ENCODE measurements around the gene FBXW4. TPM values are rescaled to one million over a fixed set of nuclear protein-coding genes. Genes with fewer than 3 reads are reported as not detected.
A peak's percentile ranks its signal among the peaks of the same experiment; 100 is the strongest.

FBXW4 gene
- total RNA-seq, 1 experiment from 2014 or later = 31.0 TPM

DNA sequence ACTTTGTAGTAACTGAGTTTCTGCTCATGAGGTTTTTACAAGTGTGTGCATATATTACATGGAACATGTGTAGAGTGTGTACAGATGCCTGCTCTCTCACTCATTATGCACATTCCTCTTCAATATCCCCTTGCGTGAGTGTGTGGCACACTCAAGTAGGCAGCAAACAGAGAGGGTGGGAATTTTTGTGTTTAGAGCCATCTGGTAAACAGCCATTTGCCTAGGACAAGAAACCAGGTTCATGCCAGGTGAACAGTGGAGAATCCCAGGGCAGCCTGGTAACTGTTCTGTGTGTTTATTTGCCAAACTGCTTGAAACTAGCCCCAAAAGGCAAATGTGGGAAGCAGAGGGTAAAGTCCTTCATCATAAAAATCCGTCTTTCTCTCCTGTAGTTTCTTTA lies 19.9 kb downstream of the FBXW4 start:
- Histone ChIP-seq H3K9me3 (ENCODE audit: low read length) (no peaks in the 10 kb centered on the region), H3K4me3 (ENCODE audit: low read length) (no peak overlapping the region), H3K27ac (ENCODE audit: low read length) (no peak overlapping the region), H3K36me3 (ENCODE audit: insufficient read depth, low read length) (peaks cover 16% of the 10 kb centered on the region), H3K27me3 (ENCODE audit: low read length) (no peaks in the 10 kb centered on the region), H3K4me2 (ENCODE audit: low read depth, low read length, poor library complexity, severe bottlenecking) (no peak overlapping the region), H3K9me2 (replicated peaks; ENCODE audit: insufficient read depth, low read length) (no peaks in the 10 kb centered on the region), H2AFZ (ENCODE audit: low read length) (no peak overlapping the region), H3K79me2 (ENCODE audit: low read length) (peaks cover 32% of the 10 kb centered on the region), H4K20me1 (ENCODE audit: insufficient read depth, low read depth, low read length) (no peaks in the 10 kb centered on the region), H3K4me1 (ENCODE audit: low read length) (peaks cover 20% of the 10 kb centered on the region), H3K9ac (ENCODE audit: low read length) (no peak overlapping the region)
- DNase-seq = no peak

DNA sequence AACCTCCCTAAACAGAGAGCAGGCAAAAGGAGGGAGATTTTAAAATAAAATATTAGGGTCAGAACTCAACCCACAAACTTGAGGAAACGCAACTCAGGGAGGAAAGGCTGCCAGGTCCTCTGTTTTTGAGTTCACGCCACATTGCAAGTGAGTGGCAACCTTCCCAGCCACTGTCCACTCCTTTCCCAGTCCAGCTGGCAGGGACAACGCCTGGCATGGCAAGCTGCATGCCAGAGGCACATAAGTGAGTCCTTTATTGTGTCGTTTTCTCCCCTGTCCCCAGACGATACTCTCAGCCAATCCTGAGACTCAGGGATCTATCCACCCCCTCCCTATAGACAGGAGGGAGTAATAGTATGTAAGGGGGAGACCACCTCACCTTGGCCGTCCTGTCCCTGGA lies 22.4 kb downstream of the FBXW4 start:
- Histone ChIP-seq H3K27ac (ENCODE audit: low read length) (no peak overlapping the region), H2AFZ (ENCODE audit: low read length) (no peak overlapping the region), H4K20me1 (ENCODE audit: insufficient read depth, low read depth, low read length) (no peaks in the 10 kb centered on the region), H3K4me3 (ENCODE audit: low read length) (no peak overlapping the region), H3K4me2 (ENCODE audit: low read depth, low read length, poor library complexity, severe bottlenecking) (no peak overlapping the region), H3K9me3 (ENCODE audit: low read length) (no peaks in the 10 kb centered on the region), H3K79me2 (ENCODE audit: low read length) (peaks cover 13% of the 10 kb centered on the region; the same call in 1 of the 2 replicates), H3K9ac (ENCODE audit: low read length) (no peak overlapping the region), H3K27me3 (ENCODE audit: low read length) (no peaks in the 10 kb centered on the region), H3K4me1 (ENCODE audit: low read length) (peaks cover 20% of the 10 kb centered on the region), H3K36me3 (ENCODE audit: insufficient read depth, low read length) (peaks cover 10% of the 10 kb centered on the region), H3K9me2 (replicated peaks; ENCODE audit: insufficient read depth, low read length) (no peaks in the 10 kb centered on the region)
- DNase-seq = no peak

- no peak overlapping the region for H2AFZ ChIP-seq (ENCODE audit: low read length)
- H3K4me1 ChIP-seq (ENCODE audit: low read length) = peaks cover 20% of the 10 kb centered on the region
- H3K36me3 ChIP-seq (ENCODE audit: insufficient read depth, low read length) = peaks cover 3% of the 10 kb centered on the region; the same call in 1 of the 2 replicates
- 0 out of 2 replicates have a peak overlapping the region, but pooled peaks have one; percentile 10 for H3K27ac ChIP-seq (ENCODE audit: low read length)
- H3K4me2 ChIP-seq (ENCODE audit: low read depth, low read length, poor library complexity, severe bottlenecking) = no peak overlapping the region
- H3K9me3 ChIP-seq (ENCODE audit: low read length) = no peaks in the 10 kb centered on the region
- peaks cover 6% of the 10 kb centered on the region; the same call in 1 of the 2 replicates for H3K79me2 ChIP-seq (ENCODE audit: low read length)
- no peaks in the 10 kb centered on the region for H4K20me1 ChIP-seq (ENCODE audit: insufficient read depth, low read depth, low read length)
- DNase-seq = peak; percentile 49
- no peak overlapping the region for H3K9ac ChIP-seq (ENCODE audit: low read length)
- H3K4me3 ChIP-seq (ENCODE audit: low read length) = no peak overlapping the region
- H3K27me3 ChIP-seq (ENCODE audit: low read length) = no peaks in the 10 kb centered on the region
- H3K9me2 ChIP-seq (replicated peaks; ENCODE audit: insufficient read depth, low read length) = no peaks in the 10 kb centered on the region
Measured at GRCh38 chr10:101671453-101671852, 23.5 kb downstream of the FBXW4 start.

DNA sequence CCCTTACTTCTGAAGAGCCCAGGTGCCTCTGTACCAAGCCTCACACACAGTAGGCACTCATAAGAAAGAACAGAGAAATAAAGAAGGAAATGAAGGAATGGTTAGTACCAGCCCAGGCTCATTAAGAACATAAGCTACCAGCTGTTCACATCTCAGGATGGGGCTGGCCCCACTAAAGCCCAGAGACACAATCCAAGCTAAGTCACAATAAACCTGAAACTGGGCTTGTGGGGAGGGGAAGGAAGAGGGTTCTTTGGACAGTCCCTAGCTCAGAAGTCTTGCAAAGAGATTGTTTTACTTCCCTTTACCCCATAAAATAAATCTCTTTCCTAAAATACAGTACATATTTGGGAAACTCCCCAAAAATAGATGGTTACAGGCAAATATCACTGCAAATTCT lies 24.3 kb downstream of the FBXW4 start:
- no peak overlapping the region for H2AFZ ChIP-seq (ENCODE audit: low read length)
- no peaks in the 10 kb centered on the region for H4K20me1 ChIP-seq (ENCODE audit: insufficient read depth, low read depth, low read length)
- no peaks in the 10 kb centered on the region for H3K9me3 ChIP-seq (ENCODE audit: low read length)
- H3K27ac ChIP-seq (ENCODE audit: low read length) = 0 out of 2 replicates have a peak overlapping the region, but pooled peaks have one; percentile 10
- no peak overlapping the region for H3K9ac ChIP-seq (ENCODE audit: low read length)
- H3K79me2 ChIP-seq (ENCODE audit: low read length) = peaks cover 4% of the 10 kb centered on the region; the same call in 1 of the 2 replicates
- H3K9me2 ChIP-seq (replicated peaks; ENCODE audit: insufficient read depth, low read length) = no peaks in the 10 kb centered on the region
- no peaks in the 10 kb centered on the region for H3K27me3 ChIP-seq (ENCODE audit: low read length)
- H3K4me3 ChIP-seq (ENCODE audit: low read length) = no peak overlapping the region
- H3K36me3 ChIP-seq (ENCODE audit: insufficient read depth, low read length) = no peaks in the 10 kb centered on the region; the same call in 1 of the 2 replicates
- H3K4me1 ChIP-seq (ENCODE audit: low read length) = peaks cover 20% of the 10 kb centered on the region
- H3K4me2 ChIP-seq (ENCODE audit: low read depth, low read length, poor library complexity, severe bottlenecking) = no peak overlapping the region
- no peak for DNase-seq

GRCh38 chr10:101669181-101669580 lies 25.8 kb downstream of the FBXW4 start:
- Histone ChIP-seq H4K20me1 (ENCODE audit: insufficient read depth, low read depth, low read length) (no peaks in the 10 kb centered on the region), H3K36me3 (ENCODE audit: insufficient read depth, low read length) (no peaks in the 10 kb centered on the region; the same call in 1 of the 2 replicates), H3K79me2 (ENCODE audit: low read length) (peaks cover 4% of the 10 kb centered on the region; the same call in 1 of the 2 replicates), H3K9ac (ENCODE audit: low read length) (no peak overlapping the region), H3K9me3 (ENCODE audit: low read length) (no peaks in the 10 kb centered on the region), H2AFZ (ENCODE audit: low read length) (no peak overlapping the region), H3K4me3 (ENCODE audit: low read length) (no peak overlapping the region), H3K4me1 (ENCODE audit: low read length) (peaks cover 20% of the 10 kb centered on the region), H3K27me3 (ENCODE audit: low read length) (no peaks in the 10 kb centered on the region), H3K9me2 (replicated peaks; ENCODE audit: insufficient read depth, low read length) (no peaks in the 10 kb centered on the region), H3K4me2 (ENCODE audit: low read depth, low read length, poor library complexity, severe bottlenecking) (no peak overlapping the region), H3K27ac (ENCODE audit: low read length) (no peak overlapping the region)
- no peak for DNase-seq

DNA sequence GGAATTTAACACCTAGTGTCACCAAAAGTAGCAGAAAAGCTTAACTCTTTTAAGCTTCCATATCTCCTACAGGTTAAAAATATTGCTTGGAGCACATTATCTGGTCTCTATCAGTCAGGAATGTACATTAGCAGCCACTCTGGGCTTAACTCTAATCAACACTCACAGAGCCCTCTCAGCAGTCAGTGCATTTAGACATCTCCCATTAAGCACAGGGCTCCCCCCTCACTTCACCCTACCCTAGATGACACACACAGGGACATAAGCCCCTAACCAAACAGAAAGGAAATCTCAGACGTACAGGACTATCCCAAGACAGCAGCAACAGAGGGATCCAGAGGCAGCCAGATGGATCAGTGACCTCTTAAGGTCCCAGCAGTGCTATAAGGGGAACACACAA lies 26.4 kb downstream of the FBXW4 start:
- peaks cover 4% of the 10 kb centered on the region; the same call in 1 of the 2 replicates for H3K79me2 ChIP-seq (ENCODE audit: low read length)
- H3K9ac ChIP-seq (ENCODE audit: low read length) = no peak overlapping the region
- DNase-seq = no peak

DNA sequence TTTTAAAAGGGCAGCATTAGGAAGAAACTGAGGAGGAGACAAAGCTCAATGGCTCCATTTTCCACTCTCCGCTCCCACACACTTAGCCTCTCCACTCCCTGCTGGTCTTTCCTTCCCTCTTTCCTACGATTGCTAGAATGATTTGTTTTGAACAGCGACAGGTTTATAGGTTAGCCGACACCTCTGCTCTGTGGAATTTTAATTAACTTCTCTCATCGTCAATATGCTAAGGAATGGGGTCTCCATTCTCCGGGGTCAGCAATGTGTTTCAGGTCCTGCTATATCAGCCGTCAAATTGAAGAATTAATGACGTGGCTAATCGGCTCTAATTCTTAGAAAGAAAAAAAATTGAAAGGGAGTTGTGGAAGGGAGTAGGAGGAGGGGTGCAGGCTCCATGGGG lies 28.9 kb downstream of the FBXW4 start:
- no peak overlapping the region for H2AFZ ChIP-seq (ENCODE audit: low read length)
- H3K79me2 ChIP-seq (ENCODE audit: low read length) = peaks cover 4% of the 10 kb centered on the region; the same call in 1 of the 2 replicates
- H3K27ac ChIP-seq (ENCODE audit: low read length) = no peak overlapping the region
- H3K27me3 ChIP-seq (ENCODE audit: low read length) = no peaks in the 10 kb centered on the region
- no peaks in the 10 kb centered on the region for H4K20me1 ChIP-seq (ENCODE audit: insufficient read depth, low read depth, low read length)
- H3K9me3 ChIP-seq (ENCODE audit: low read length) = no peaks in the 10 kb centered on the region
- H3K9ac ChIP-seq (ENCODE audit: low read length) = no peak overlapping the region
- no peak overlapping the region for H3K4me3 ChIP-seq (ENCODE audit: low read length)
- DNase-seq = no peak
- peaks cover under 1% of the 10 kb centered on the region for H3K4me1 ChIP-seq (ENCODE audit: low read length)
- no peaks in the 10 kb centered on the region; the same call in 1 of the 2 replicates for H3K36me3 ChIP-seq (ENCODE audit: insufficient read depth, low read length)
- no peak overlapping the region for H3K4me2 ChIP-seq (ENCODE audit: low read depth, low read length, poor library complexity, severe bottlenecking)
- H3K9me2 ChIP-seq (replicated peaks; ENCODE audit: insufficient read depth, low read length) = no peaks in the 10 kb centered on the region

More for the DNA sequence above, 26.4 kb downstream of the FBXW4 start:
- H4K20me1 ChIP-seq (ENCODE audit: insufficient read depth, low read depth, low read length) = no peaks in the 10 kb centered on the region
- H3K9me2 ChIP-seq (replicated peaks; ENCODE audit: insufficient read depth, low read length) = no peaks in the 10 kb centered on the region
- peaks cover 20% of the 10 kb centered on the region for H3K4me1 ChIP-seq (ENCODE audit: low read length)
- no peaks in the 10 kb centered on the region; the same call in 1 of the 2 replicates for H3K36me3 ChIP-seq (ENCODE audit: insufficient read depth, low read length)
- H3K27me3 ChIP-seq (ENCODE audit: low read length) = no peaks in the 10 kb centered on the region
- no peak overlapping the region for H3K4me3 ChIP-seq (ENCODE audit: low read length)
- no peaks in the 10 kb centered on the region for H3K9me3 ChIP-seq (ENCODE audit: low read length)
- no peak overlapping the region for H3K27ac ChIP-seq (ENCODE audit: low read length)
- no peak overlapping the region for H2AFZ ChIP-seq (ENCODE audit: low read length)
- no peak overlapping the region for H3K4me2 ChIP-seq (ENCODE audit: low read depth, low read length, poor library complexity, severe bottlenecking)

DNA sequence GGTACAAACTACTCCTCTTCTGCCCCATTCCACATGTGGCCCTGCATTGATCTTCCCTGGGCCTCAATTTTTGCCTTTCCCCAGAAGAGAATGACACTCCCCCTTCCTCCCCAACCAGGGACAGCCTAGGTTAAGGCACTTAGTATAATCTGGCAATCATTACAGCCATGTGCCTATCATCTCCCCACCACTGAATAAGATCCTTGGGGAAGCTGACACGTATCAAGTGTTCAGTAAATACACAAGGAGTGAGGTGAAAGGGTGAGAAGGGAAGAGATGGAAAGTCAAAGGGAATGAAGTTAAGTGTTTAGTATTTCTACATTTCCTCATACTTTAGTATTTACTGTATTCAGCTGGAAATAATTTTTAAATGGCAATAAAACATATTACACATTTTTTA lies 31.9 kb downstream of the FBXW4 start:
- no peak for DNase-seq
- H3K27me3 ChIP-seq (ENCODE audit: low read length) = no peaks in the 10 kb centered on the region
- H3K9me3 ChIP-seq (ENCODE audit: low read length) = no peaks in the 10 kb centered on the region
- H3K4me1 ChIP-seq (ENCODE audit: low read length) = no peaks in the 10 kb centered on the region
- H3K27ac ChIP-seq (ENCODE audit: low read length) = no peak overlapping the region
- no peak overlapping the region for H3K9ac ChIP-seq (ENCODE audit: low read length)
- no peak overlapping the region for H3K4me2 ChIP-seq (ENCODE audit: low read depth, low read length, poor library complexity, severe bottlenecking)
- no peaks in the 10 kb centered on the region for H4K20me1 ChIP-seq (ENCODE audit: insufficient read depth, low read depth, low read length)
- no peaks in the 10 kb centered on the region for H3K79me2 ChIP-seq (ENCODE audit: low read length)
- H3K4me3 ChIP-seq (ENCODE audit: low read length) = no peak overlapping the region
- no peaks in the 10 kb centered on the region; the same call in 1 of the 2 replicates for H3K36me3 ChIP-seq (ENCODE audit: insufficient read depth, low read length)
- H3K9me2 ChIP-seq (replicated peaks; ENCODE audit: insufficient read depth, low read length) = no peaks in the 10 kb centered on the region
- H2AFZ ChIP-seq (ENCODE audit: low read length) = no peak overlapping the region
